BJ (cell line): ENCODE data around the gene SPRING1. TPM values are rescaled to one million over a fixed set of nuclear protein-coding genes. Genes with fewer than 3 reads are reported as not detected.

ENCODE experiments used
- CTCF ChIA-PET: fragments of 350-600 bp; formaldehyde crosslinking; extraction: SDS; loops from one replicate; lab custom pipeline; 2021; ENCODE audit warnings: antibody characterized with exemption, inconsistent platforms; lab: Yijun Ruan, JAX
- POLR2A ChIA-PET: fragments of 300-600 bp; sonication (Branson Sonifier 250); formaldehyde crosslinking; extraction: SDS; loops from one replicate; lab custom pipeline; 2021; ENCODE audit warnings: antibody characterized with exemption; lab: Charles Lee
- DNase-seq: peaks from one replicate; pipeline ENCODE4 v3.0.0-alpha.2; 2011; ENCODE audit warnings: low read depth
- H3K27me3 ChIP-seq: 2 replicates; pipeline ENCODE4 v1.6.0; 2011; ENCODE audit warnings: low read length; ENCODE audit not compliant: control insufficient read depth, insufficient read depth
- H3K36me3 ChIP-seq: 2 replicates; pipeline ENCODE4 v1.5.1; 2011; ENCODE audit warnings: low read length; ENCODE audit not compliant: control insufficient read depth, insufficient read depth
- H3K4me3 ChIP-seq: 2 replicates; pipeline ENCODE4 v1.5.1; 2011; ENCODE audit warnings: low read depth, mild to moderate bottlenecking, control low read depth, low read length
- CTCF ChIP-seq: IDR thresholded peaks from 2 replicates; pipeline ENCODE4 v1.5.1; 2011; ENCODE audit warnings: low read depth, mild to moderate bottlenecking, control low read depth, inconsistent platforms, low read length, moderate library complexity; ENCODE audit not compliant: insufficient read depth
- polyA plus RNA-seq: library from polyadenylated mRNA; depleted of rRNA; stranded (reverse); fragments of >200 nt; gene quantifications from 2 replicates; pipeline ENCODE4 v1.2.3, GENCODE V29; 2011

SPRING1 gene
- polyA plus RNA-seq, 1 experiment, result 17.7 TPM

GRCh38 chr12:116777245-116777644 is 39.4 kb upstream of the SPRING1 start:
- Histone ChIP-seq H3K36me3 (no peaks in the 10 kb centered on the region), H3K4me3 (no peak overlapping the region), H3K27me3 (no peaks in the 10 kb centered on the region)
- ChIA-PET POLR2A (no interaction called here), CTCF (interaction anchor here (1.5 kb wide), 1 partner anchor 14 kb away, joined by 3 read pairs; no protein-coding TSS in a partner anchor)
- no peak for TF ChIP-seq CTCF
- no peak for DNase-seq

- ChIA-PET CTCF (no interaction called here), POLR2A (no interaction called here)
- no peak for TF ChIP-seq CTCF
- Histone ChIP-seq H3K27me3 (no peaks in the 10 kb centered on the region), H3K4me3 (no peak overlapping the region), H3K36me3 (no peaks in the 10 kb centered on the region)
- DNase-seq, result no peak
Observed at GRCh38 chr12:116774020-116774419, 36.2 kb upstream of the SPRING1 start.

DNA sequence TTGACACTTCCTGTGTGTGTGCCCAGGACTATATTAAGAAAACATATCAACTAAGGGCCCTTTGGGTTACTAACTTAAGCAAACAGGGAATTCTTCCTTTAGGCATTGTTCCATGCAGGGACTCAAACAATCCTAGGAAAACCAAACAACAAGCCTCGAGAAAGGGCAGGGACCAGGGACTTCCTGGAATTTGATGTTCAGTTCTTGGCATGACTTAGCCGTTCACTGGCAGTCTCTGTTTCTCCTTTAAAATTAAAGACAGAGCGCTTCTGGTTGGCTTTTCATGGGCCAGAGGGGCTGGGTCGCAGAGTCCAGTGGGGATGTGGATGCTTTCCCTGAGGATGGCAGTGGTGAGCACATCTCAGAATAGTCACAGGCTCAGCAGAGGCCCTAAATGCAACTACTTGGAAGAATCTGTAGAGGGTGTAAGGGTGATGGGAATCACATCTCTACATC is 35.4 kb upstream of the SPRING1 start:
- Histone ChIP-seq H3K4me3 (no peak overlapping the region), H3K27me3 (no peaks in the 10 kb centered on the region), H3K36me3 (no peaks in the 10 kb centered on the region)
- CTCF ChIA-PET, result no interaction called here
- TF ChIP-seq CTCF, result no peak
- DNase-seq, result peak; percentile 2
- POLR2A ChIA-PET, result no interaction called here

DNA sequence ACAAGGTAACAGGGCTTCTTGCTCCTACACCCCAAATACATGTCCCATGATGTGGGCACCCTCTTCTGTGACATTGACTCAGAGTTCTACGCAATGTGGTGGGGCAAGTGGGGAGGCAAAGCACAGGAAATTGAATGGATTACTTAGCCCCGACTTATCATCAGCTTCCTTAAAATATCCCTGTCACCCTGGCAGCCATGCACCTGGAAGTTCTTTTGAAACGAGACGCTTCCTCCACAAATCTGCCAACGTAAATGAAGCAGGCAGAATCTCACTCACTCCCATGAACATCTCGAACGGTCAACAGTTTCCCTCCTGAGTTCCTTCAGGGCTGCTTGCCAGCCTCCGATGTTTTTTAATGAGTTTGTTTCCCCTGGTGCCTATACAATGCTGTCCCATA is 33.8 kb upstream of the SPRING1 start:
- ChIA-PET CTCF (no interaction called here), POLR2A (no interaction called here)
- H3K4me3 ChIP-seq, result no peak overlapping the region
- no peak for TF ChIP-seq CTCF
- no peaks in the 10 kb centered on the region for H3K36me3 ChIP-seq
- no peaks in the 10 kb centered on the region for H3K27me3 ChIP-seq
- no peak for DNase-seq

- TF ChIP-seq CTCF, result no peak
- no peaks in the 10 kb centered on the region for H3K27me3 ChIP-seq
- ChIA-PET POLR2A (no interaction called here), CTCF (interaction anchor here (1.5 kb wide), 1 partner anchor 15 kb away, joined by 4 read pairs; no protein-coding TSS in a partner anchor)
- no peaks in the 10 kb centered on the region for H3K36me3 ChIP-seq
- DNase-seq, result no peak
- no peak overlapping the region for H3K4me3 ChIP-seq
Observed at GRCh38 chr12:116766746-116767145, 28.9 kb upstream of the SPRING1 start.
